GM23338 (cell line): ENCODE measurements around the gene CASP10. TPM values are rescaled to one million over a fixed set of nuclear protein-coding genes. Genes with fewer than 3 reads are reported as not detected.
A peak's percentile ranks its signal among the peaks of the same experiment; 100 is the strongest.

Source experiments
- ATAC-seq: fragments of 200-7000 bp; cut with Tn5 transposase; 3 replicates; pipeline ENCODE4 v1.9.1; 2020
- DNase-seq: peaks from one replicate; pipeline ENCODE4 v3.0.0-alpha.2; 2015; ENCODE audit warnings: low spot score
- H2AFZ ChIP-seq: fragments of 200-600 bp; sonication (generic); 2 replicates; pipeline ENCODE4 v1.8.0; 2016; ENCODE audit warnings: antibody characterized with exemption, mild to moderate bottlenecking, moderate library complexity
- H3F3A ChIP-seq: fragments of 200-600 bp; sonication (generic); replicated peaks from 2 replicates; pipeline ENCODE4 v1.8.0; 2017; ENCODE audit warnings: antibody characterized with exemption, mixed run types, low read depth
- H3K27ac ChIP-seq: fragments of 200-600 bp; sonication (generic); 2 replicates; pipeline ENCODE4 v1.6.1; 2016; ENCODE audit warnings: low read depth
- H3K27me3 ChIP-seq: fragments of 200-600 bp; sonication (generic); 2 replicates; pipeline ENCODE4 v1.8.0; 2016; ENCODE audit warnings: mild to moderate bottlenecking, mixed run types, moderate library complexity; ENCODE audit not compliant: insufficient read depth
- H3K36me3 ChIP-seq: fragments of 200-600 bp; sonication (generic); 2 replicates; pipeline ENCODE4 v1.8.0; 2016; ENCODE audit warnings: mild to moderate bottlenecking; ENCODE audit not compliant: insufficient read depth
- H3K4me1 ChIP-seq: fragments of 200-600 bp; sonication (generic); 2 replicates; pipeline ENCODE4 v1.8.0; 2016; ENCODE audit warnings: mild to moderate bottlenecking, moderate library complexity; ENCODE audit not compliant: insufficient read depth
- H3K4me2 ChIP-seq: fragments of 200-600 bp; sonication (generic); 2 replicates; pipeline ENCODE4 v1.7.1; 2017; ENCODE audit warnings: mixed run types
- H3K4me3 ChIP-seq: fragments of 200-600 bp; sonication (generic); 2 replicates; pipeline ENCODE4 v1.6.1; 2016; ENCODE audit warnings: mixed run types
- H3K79me2 ChIP-seq: fragments of 200-600 bp; sonication (generic); replicated peaks from 2 replicates; pipeline ENCODE4 v1.8.0; 2017; ENCODE audit warnings: mild to moderate bottlenecking; ENCODE audit not compliant: insufficient read depth
- H3K9me2 ChIP-seq: fragments of 200-600 bp; sonication (generic); 2 replicates; pipeline ENCODE4 v1.8.0; 2017; ENCODE audit not compliant: insufficient read depth
- H4K20me1 ChIP-seq: fragments of 200-600 bp; sonication (generic); replicated peaks from 2 replicates; pipeline ENCODE4 v1.8.0; 2017; ENCODE audit warnings: mild to moderate bottlenecking; ENCODE audit not compliant: insufficient read depth
- H3K27ac Mint-ChIP-seq: 2 replicates; pipeline ENCODE4 v1.8.0; 2020; ENCODE audit warnings: inconsistent platforms, mild to moderate bottlenecking, moderate library complexity, mixed read lengths
- H3K27me3 Mint-ChIP-seq: 3 replicates; pipeline ENCODE4 v1.8.0; 2022; ENCODE audit warnings: low read depth, mild to moderate bottlenecking, moderate library complexity, mixed read lengths, inconsistent platforms; ENCODE audit not compliant: insufficient read depth, poor library complexity
- H3K36me3 Mint-ChIP-seq: 3 replicates; pipeline ENCODE4 v1.8.0; 2021; ENCODE audit warnings: low read depth, mild to moderate bottlenecking, inconsistent platforms, moderate library complexity, mixed read lengths
- H3K4me1 Mint-ChIP-seq: 3 replicates; pipeline ENCODE4 v1.8.0; 2020; ENCODE audit warnings: mild to moderate bottlenecking, inconsistent platforms, mixed read lengths
- H3K4me3 Mint-ChIP-seq: 3 replicates; pipeline ENCODE4 v1.8.0; 2021; ENCODE audit warnings: moderate library complexity, mild to moderate bottlenecking, inconsistent platforms, mixed read lengths
- H3K9me3 Mint-ChIP-seq: 3 replicates; pipeline ENCODE4 v1.8.0; 2020; ENCODE audit warnings: moderate library complexity, mild to moderate bottlenecking, inconsistent platforms, mixed read lengths
- CREB1 ChIP-seq: fragments of 250-450 bp; sonication (Bioruptor Pico); IDR thresholded peaks from 2 replicates; pipeline ENCODE4 v1.5.0; 2020; ENCODE audit warnings: low read depth, mild to moderate bottlenecking, moderate library complexity
- EZH2 ChIP-seq: fragments of 200-600 bp; sonication (generic); IDR thresholded peaks from one replicate; pipeline ENCODE4 v1.8.0; 2017; ENCODE audit warnings: antibody characterized with exemption, mild to moderate bottlenecking, low read depth; ENCODE audit not compliant: unreplicated experiment
- EZH2phosphoT487 ChIP-seq: fragments of 200-600 bp; sonication (generic); IDR thresholded peaks from one replicate; pipeline ENCODE4 v1.8.1; 2018; ENCODE audit warnings: antibody characterized with exemption; ENCODE audit not compliant: unreplicated experiment
- JUNB ChIP-seq: IDR thresholded peaks from one replicate; pipeline ENCODE4 v1.6.1; 2016; ENCODE audit warnings: antibody characterized with exemption; ENCODE audit not compliant: unreplicated experiment
- NANOG ChIP-seq: IDR thresholded peaks from 2 replicates; pipeline ENCODE4 v1.6.1; 2016; ENCODE audit warnings: antibody characterized with exemption, borderline replicate concordance
- POLR2AphosphoS5 ChIP-seq: IDR thresholded peaks from 2 replicates; pipeline ENCODE4 v1.6.1; 2016; ENCODE audit warnings: antibody characterized with exemption, low read depth
- REST ChIP-seq: IDR thresholded peaks from one replicate; pipeline ENCODE4 v1.6.1; 2018; ENCODE audit warnings: antibody characterized with exemption; ENCODE audit not compliant: unreplicated experiment
- STAT1 ChIP-seq: IDR thresholded peaks from one replicate; pipeline ENCODE4 v1.6.1; 2016; ENCODE audit warnings: antibody characterized with exemption; ENCODE audit not compliant: unreplicated experiment
- ZNF114 ChIP-seq: fragments of 250-450 bp; sonication (Bioruptor Pico); IDR thresholded peaks from 2 replicates; pipeline ENCODE4 v1.5.0; 2020; ENCODE audit warnings: mild to moderate bottlenecking, moderate library complexity
- ZNF331 ChIP-seq: fragments of 250-450 bp; sonication (Bioruptor Pico); IDR thresholded peaks from 2 replicates; pipeline ENCODE4 v1.5.0; 2020; ENCODE audit warnings: low read depth, mild to moderate bottlenecking, moderate library complexity
- long read RNA-seq: library from polyadenylated mRNA; unstranded; transcript quantifications from one replicate; pipeline ENCODE4 v2.0.0, GENCODE V29; 2020; ENCODE audit not compliant: unreplicated experiment
- polyA plus RNA-seq: library from polyadenylated mRNA; unstranded; fragments of >200 nt; fragmentation: Nextera tagmentation; extraction: Ambion mirVana; gene quantifications from 2 replicates; pipeline ENCODE4 v1.2.1, GENCODE V29; 2016
- total RNA-seq: library from RNA; depleted of rRNA; stranded (reverse); fragments of >200 nt; shearing (Covaris generic); gene quantifications from 2 replicates; pipeline ENCODE4 v1.2.3, GENCODE V29; 2014; rRNA removed
- TF ChIP-seq, protein P1 (sequence below): fragments of 250-450 bp; sonication (Bioruptor Pico); IDR thresholded peaks from 2 replicates; pipeline ENCODE4 v1.5.0; 2020; ENCODE audit warnings: mild to moderate bottlenecking, moderate library complexity
- TF ChIP-seq, protein P2 (sequence below): IDR thresholded peaks from 2 replicates; pipeline ENCODE4 v1.6.1; 2016; ENCODE audit warnings: antibody characterized with exemption

CASP10 gene, protein sequence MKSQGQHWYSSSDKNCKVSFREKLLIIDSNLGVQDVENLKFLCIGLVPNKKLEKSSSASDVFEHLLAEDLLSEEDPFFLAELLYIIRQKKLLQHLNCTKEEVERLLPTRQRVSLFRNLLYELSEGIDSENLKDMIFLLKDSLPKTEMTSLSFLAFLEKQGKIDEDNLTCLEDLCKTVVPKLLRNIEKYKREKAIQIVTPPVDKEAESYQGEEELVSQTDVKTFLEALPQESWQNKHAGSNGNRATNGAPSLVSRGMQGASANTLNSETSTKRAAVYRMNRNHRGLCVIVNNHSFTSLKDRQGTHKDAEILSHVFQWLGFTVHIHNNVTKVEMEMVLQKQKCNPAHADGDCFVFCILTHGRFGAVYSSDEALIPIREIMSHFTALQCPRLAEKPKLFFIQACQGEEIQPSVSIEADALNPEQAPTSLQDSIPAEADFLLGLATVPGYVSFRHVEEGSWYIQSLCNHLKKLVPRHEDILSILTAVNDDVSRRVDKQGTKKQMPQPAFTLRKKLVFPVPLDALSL
- 2.9 and 3.5 TPM in 2 replicates for total RNA-seq
- 1.9 and 2.4 TPM in 2 replicates for polyA plus RNA-seq
- long read RNA-seq, full-length matches to known transcripts, result 3 of 3 reads
- long read RNA-seq, partial matches to known transcripts, result 0 of 3 reads
- long read RNA-seq, other reads (novel, unspliced or antisense), result 0 of 3 reads

- H3K27me3 Mint-ChIP-seq, result peaks cover 3% of the 10 kb centered on the region
- peak within 1 kb of the TSS; percentile 64 for H3K4me3 Mint-ChIP-seq
- H3K36me3 ChIP-seq, result no peaks in the 10 kb centered on the region
- H3K4me2 ChIP-seq, result peak within 1 kb of the TSS; percentile 47
- peak within 1 kb of the TSS; percentile 12; the same call in 1 of the 2 replicates for H3K27ac ChIP-seq
- H3K4me3 ChIP-seq, result peak within 1 kb of the TSS; percentile 32
- peak within 1 kb of the TSS; percentile 88 for H3K27ac Mint-ChIP-seq
- peak; percentile 87 for DNase-seq
- H3K4me1 ChIP-seq, result no peaks in the 10 kb centered on the region
- ATAC-seq, result peak; percentile 95
- H3K9me3 Mint-ChIP-seq, result peaks cover 26% of the 10 kb centered on the region
- H3K36me3 Mint-ChIP-seq, result peaks cover 16% of the 10 kb centered on the region
- peak within 1 kb of the TSS; percentile 72 for H2AFZ ChIP-seq
- H3K27me3 ChIP-seq, result no peaks in the 10 kb centered on the region
- peaks cover 6% of the 10 kb centered on the region; the same call in 2 of the 3 replicates for H3K4me1 Mint-ChIP-seq
- H3K79me2 ChIP-seq, result no peaks in the 10 kb centered on the region
- no peaks in the 10 kb centered on the region for H3K9me2 ChIP-seq
- H3F3A ChIP-seq, result no peaks in the 10 kb centered on the region
- H4K20me1 ChIP-seq, result no peaks in the 10 kb centered on the region
- TF ChIP-seq EZH2phosphoT487, result no peak
- TF ChIP-seq STAT1, result no peak
- TF ChIP-seq ZNF331, result no peak
- TF ChIP-seq, protein P1, sequence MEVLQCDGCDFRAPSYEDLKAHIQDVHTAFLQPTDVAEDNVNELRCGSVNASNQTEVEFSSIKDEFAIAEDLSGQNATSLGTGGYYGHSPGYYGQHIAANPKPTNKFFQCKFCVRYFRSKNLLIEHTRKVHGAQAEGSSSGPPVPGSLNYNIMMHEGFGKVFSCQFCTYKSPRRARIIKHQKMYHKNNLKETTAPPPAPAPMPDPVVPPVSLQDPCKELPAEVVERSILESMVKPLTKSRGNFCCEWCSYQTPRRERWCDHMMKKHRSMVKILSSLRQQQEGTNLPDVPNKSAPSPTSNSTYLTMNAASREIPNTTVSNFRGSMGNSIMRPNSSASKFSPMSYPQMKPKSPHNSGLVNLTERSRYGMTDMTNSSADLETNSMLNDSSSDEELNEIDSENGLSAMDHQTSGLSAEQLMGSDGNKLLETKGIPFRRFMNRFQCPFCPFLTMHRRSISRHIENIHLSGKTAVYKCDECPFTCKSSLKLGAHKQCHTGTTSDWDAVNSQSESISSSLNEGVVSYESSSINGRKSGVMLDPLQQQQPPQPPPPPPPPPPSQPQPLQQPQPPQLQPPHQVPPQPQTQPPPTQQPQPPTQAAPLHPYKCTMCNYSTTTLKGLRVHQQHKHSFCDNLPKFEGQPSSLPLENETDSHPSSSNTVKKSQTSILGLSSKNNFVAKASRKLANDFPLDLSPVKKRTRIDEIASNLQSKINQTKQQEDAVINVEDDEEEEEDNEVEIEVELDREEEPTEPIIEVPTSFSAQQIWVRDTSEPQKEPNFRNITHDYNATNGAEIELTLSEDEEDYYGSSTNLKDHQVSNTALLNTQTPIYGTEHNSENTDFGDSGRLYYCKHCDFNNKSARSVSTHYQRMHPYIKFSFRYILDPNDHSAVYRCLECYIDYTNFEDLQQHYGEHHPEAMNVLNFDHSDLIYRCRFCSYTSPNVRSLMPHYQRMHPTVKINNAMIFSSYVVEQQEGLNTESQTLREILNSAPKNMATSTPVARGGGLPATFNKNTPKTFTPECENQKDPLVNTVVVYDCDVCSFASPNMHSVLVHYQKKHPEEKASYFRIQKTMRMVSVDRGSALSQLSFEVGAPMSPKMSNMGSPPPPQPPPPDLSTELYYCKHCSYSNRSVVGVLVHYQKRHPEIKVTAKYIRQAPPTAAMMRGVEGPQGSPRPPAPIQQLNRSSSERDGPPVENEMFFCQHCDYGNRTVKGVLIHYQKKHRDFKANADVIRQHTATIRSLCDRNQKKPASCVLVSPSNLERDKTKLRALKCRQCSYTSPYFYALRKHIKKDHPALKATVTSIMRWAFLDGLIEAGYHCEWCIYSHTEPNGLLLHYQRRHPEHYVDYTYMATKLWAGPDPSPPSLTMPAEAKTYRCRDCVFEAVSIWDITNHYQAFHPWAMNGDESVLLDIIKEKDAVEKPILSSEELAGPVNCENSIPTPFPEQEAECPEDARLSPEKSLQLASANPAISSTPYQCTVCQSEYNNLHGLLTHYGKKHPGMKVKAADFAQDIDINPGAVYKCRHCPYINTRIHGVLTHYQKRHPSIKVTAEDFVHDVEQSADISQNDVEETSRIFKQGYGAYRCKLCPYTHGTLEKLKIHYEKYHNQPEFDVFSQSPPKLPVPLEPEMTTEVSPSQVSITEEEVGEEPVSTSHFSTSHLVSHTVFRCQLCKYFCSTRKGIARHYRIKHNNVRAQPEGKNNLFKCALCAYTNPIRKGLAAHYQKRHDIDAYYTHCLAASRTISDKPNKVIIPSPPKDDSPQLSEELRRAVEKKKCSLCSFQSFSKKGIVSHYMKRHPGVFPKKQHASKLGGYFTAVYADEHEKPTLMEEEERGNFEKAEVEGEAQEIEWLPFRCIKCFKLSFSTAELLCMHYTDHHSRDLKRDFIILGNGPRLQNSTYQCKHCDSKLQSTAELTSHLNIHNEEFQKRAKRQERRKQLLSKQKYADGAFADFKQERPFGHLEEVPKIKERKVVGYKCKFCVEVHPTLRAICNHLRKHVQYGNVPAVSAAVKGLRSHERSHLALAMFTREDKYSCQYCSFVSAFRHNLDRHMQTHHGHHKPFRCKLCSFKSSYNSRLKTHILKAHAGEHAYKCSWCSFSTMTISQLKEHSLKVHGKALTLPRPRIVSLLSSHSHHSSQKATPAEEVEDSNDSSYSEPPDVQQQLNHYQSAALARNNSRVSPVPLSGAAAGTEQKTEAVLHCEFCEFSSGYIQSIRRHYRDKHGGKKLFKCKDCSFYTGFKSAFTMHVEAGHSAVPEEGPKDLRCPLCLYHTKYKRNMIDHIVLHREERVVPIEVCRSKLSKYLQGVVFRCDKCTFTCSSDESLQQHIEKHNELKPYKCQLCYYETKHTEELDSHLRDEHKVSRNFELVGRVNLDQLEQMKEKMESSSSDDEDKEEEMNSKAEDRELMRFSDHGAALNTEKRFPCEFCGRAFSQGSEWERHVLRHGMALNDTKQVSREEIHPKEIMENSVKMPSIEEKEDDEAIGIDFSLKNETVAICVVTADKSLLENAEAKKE (CRISPR knock-in tag), result no peak
- TF ChIP-seq JUNB, result no peak
- TF ChIP-seq ZNF114 (CRISPR knock-in tag), result no peak
- TF ChIP-seq CREB1 (CRISPR knock-in tag), result peak; percentile 68
- TF ChIP-seq NANOG, result no peak
- TF ChIP-seq REST, result no peak
- TF ChIP-seq, protein P2, sequence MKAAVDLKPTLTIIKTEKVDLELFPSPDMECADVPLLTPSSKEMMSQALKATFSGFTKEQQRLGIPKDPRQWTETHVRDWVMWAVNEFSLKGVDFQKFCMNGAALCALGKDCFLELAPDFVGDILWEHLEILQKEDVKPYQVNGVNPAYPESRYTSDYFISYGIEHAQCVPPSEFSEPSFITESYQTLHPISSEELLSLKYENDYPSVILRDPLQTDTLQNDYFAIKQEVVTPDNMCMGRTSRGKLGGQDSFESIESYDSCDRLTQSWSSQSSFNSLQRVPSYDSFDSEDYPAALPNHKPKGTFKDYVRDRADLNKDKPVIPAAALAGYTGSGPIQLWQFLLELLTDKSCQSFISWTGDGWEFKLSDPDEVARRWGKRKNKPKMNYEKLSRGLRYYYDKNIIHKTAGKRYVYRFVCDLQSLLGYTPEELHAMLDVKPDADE, result no peak
- no peak for TF ChIP-seq POLR2AphosphoS5
- TF ChIP-seq EZH2, result no peak
These were observed at the start of gene CASP10 for GRCh38 chr2:201182650-201183364. CASP10 (plus strand) TSS chr2:201183141; CDS start chr2:201185778, 2,637 bp downstream.
